HepG2 (cell line): ENCODE measurements around the gene HLA-F.

Experiments
- ARNTL ChIP-seq: sonication (generic); formaldehyde crosslinking; IDR thresholded peaks from 2 replicates; pipeline ENCODE4 v1.4.0; 2020; ENCODE audit warnings: mild to moderate bottlenecking, missing genetic modification reagents
- GMEB1 ChIP-seq: sonication (generic); formaldehyde crosslinking; IDR thresholded peaks from 2 replicates; pipeline ENCODE4 v1.5.1; 2020; ENCODE audit warnings: missing genetic modification reagents, mild to moderate bottlenecking, borderline replicate concordance
- HCFC1 ChIP-seq: fragments of 150-350 bp; IDR thresholded peaks from 2 replicates; pipeline ENCODE4 v1.6.1; 2014; ENCODE audit warnings: low read depth, low read length
- MAX ChIP-seq: IDR thresholded peaks from 2 replicates; pipeline ENCODE4 v1.6.1; 2012; ENCODE audit warnings: inconsistent platforms
- ZBTB7A ChIP-seq: sonication (generic); formaldehyde crosslinking; IDR thresholded peaks from 2 replicates; pipeline ENCODE4 v1.8.0; 2022; ENCODE audit warnings: mild to moderate bottlenecking, missing genetic modification reagents
- ZNF484 ChIP-seq: sonication (generic); formaldehyde crosslinking; IDR thresholded peaks from 2 replicates; pipeline ENCODE4 v1.5.1; 2020; ENCODE audit warnings: mild to moderate bottlenecking, low read depth, missing genetic modification reagents, borderline replicate concordance
- ZNF614 ChIP-seq: IDR thresholded peaks from 2 replicates; pipeline ENCODE4 v1.6.1; 2018; ENCODE audit warnings: missing biosample characterization, missing genetic modification reagents, inconsistent platforms, borderline replicate concordance

- TF ChIP-seq ZBTB7A (CRISPR knock-in tag) (no peak), ARNTL (no peak), ZNF484 (CRISPR knock-in tag) (no peak), MAX (no peak), ZNF614 (CRISPR knock-in tag) (no peak), GMEB1 (CRISPR knock-in tag) (no peak), HCFC1 (no peak)
Measured at GRCh38 chr6:29741592-29741991, 18.4 kb downstream of the HLA-F start.
